DOHH2 (cell line): ENCODE data around the gene SH2D4B.

Experiments
- H3F3A ChIP-seq: fragments of 200-600 bp; sonication (generic), shearing (Covaris generic); 2 replicates; pipeline ENCODE4 v1.6.0; 2016; ENCODE audit warnings: antibody characterized with exemption, mild to moderate bottlenecking; ENCODE audit not compliant: control insufficient read depth, insufficient read depth
- H3K27ac ChIP-seq: fragments of 200-600 bp; sonication (generic); 2 replicates; pipeline ENCODE4 v1.5.1; 2014; ENCODE audit warnings: low read depth, mild to moderate bottlenecking, low read length, moderate library complexity
- H3K27me3 ChIP-seq: fragments of 200-600 bp; sonication (generic); 2 replicates; pipeline ENCODE4 v1.6.1; 2014; ENCODE audit warnings: mild to moderate bottlenecking, low read length, mixed read lengths; ENCODE audit not compliant: control insufficient read depth
- H3K36me3 ChIP-seq: fragments of 200-600 bp; sonication (generic); 2 replicates; pipeline ENCODE4 v1.6.1; 2014; ENCODE audit warnings: mild to moderate bottlenecking, low read length, moderate library complexity, mixed read lengths; ENCODE audit not compliant: control insufficient read depth
- H3K4me1 ChIP-seq: fragments of 200-600 bp; sonication (generic); 2 replicates; pipeline ENCODE4 v1.6.1; 2014; ENCODE audit warnings: mild to moderate bottlenecking, low read length, mixed read lengths; ENCODE audit not compliant: control insufficient read depth
- H3K4me2 ChIP-seq: fragments of 200-600 bp; sonication (generic); 2 replicates; pipeline ENCODE4 v1.6.0; 2014; ENCODE audit warnings: mild to moderate bottlenecking, low read length, moderate library complexity
- H3K4me3 ChIP-seq: fragments of 200-600 bp; sonication (generic); 2 replicates; pipeline ENCODE4 v1.5.1; 2014; ENCODE audit warnings: mild to moderate bottlenecking, low read length, mixed read lengths
- H3K79me2 ChIP-seq: fragments of 200-600 bp; sonication (generic); 2 replicates; pipeline ENCODE4 v1.6.1; 2014; ENCODE audit warnings: mild to moderate bottlenecking, low read length, mixed read lengths; ENCODE audit not compliant: control insufficient read depth
- H3K9me2 ChIP-seq: fragments of 200-600 bp; sonication (generic); replicated peaks from 2 replicates; pipeline ENCODE4 v1.6.1; 2014; ENCODE audit warnings: mild to moderate bottlenecking, low read length, mixed read lengths; ENCODE audit not compliant: control insufficient read depth
- H3K9me3 ChIP-seq: fragments of 200-600 bp; sonication (generic); 2 replicates; pipeline ENCODE4 v1.6.1; 2014; ENCODE audit warnings: antibody characterized with exemption, low read length, mixed read lengths; ENCODE audit not compliant: control insufficient read depth, insufficient read depth
- H4K20me1 ChIP-seq: fragments of 200-600 bp; sonication (generic); 2 replicates; pipeline ENCODE4 v1.6.0; 2014; ENCODE audit warnings: low read depth, mild to moderate bottlenecking, antibody characterized with exemption, low read length, moderate library complexity; ENCODE audit not compliant: control insufficient read depth, insufficient read depth
- CTCF ChIP-seq: fragments of 200-600 bp; sonication (generic); IDR thresholded peaks from one replicate; pipeline ENCODE4 v1.5.1; 2014; ENCODE audit warnings: antibody characterized with exemption, mild to moderate bottlenecking, low read depth, low read length; ENCODE audit not compliant: poor library complexity, severe bottlenecking
- EZH2phosphoT487 ChIP-seq: fragments of 200-600 bp; sonication (generic); IDR thresholded peaks from 2 replicates; pipeline ENCODE4 v1.6.1; 2017; ENCODE audit warnings: borderline replicate concordance, mild to moderate bottlenecking, antibody characterized with exemption, low read length, moderate library complexity, mixed read lengths

The SH2D4B gene

GRCh38 chr10:80518143-80518806 is 19.4 kb upstream of the SH2D4B start:
- no peaks in the 10 kb centered on the region; the same call in 1 of the 2 replicates for H4K20me1 ChIP-seq
- no peak overlapping the region for H3K27ac ChIP-seq
- H3K4me2 ChIP-seq = no peak overlapping the region
- H3K79me2 ChIP-seq = no peaks in the 10 kb centered on the region
- H3K9me3 ChIP-seq = no peaks in the 10 kb centered on the region
- peaks cover 13% of the 10 kb centered on the region for H3K4me1 ChIP-seq
- H3F3A ChIP-seq = no peaks in the 10 kb centered on the region
- H3K4me3 ChIP-seq = no peak overlapping the region
- TF ChIP-seq EZH2phosphoT487 (no peak), CTCF (no peak)
- peaks cover 9% of the 10 kb centered on the region; the same call in 1 of the 2 replicates for H3K36me3 ChIP-seq
- H3K27me3 ChIP-seq = no peaks in the 10 kb centered on the region
- H3K9me2 ChIP-seq = no peaks in the 10 kb centered on the region

- TF ChIP-seq CTCF (no peak), EZH2phosphoT487 (no peak)
- H3K4me3 ChIP-seq = no peak overlapping the region
- no peaks in the 10 kb centered on the region for H3K79me2 ChIP-seq
- H3K4me1 ChIP-seq = peaks cover 13% of the 10 kb centered on the region
- no peaks in the 10 kb centered on the region for H3K9me2 ChIP-seq
- no peaks in the 10 kb centered on the region; the same call in 1 of the 2 replicates for H4K20me1 ChIP-seq
- H3K4me2 ChIP-seq = no peak overlapping the region
- no peaks in the 10 kb centered on the region for H3K9me3 ChIP-seq
- H3K36me3 ChIP-seq = peaks cover 8% of the 10 kb centered on the region; the same call in 1 of the 2 replicates
- H3K27me3 ChIP-seq = no peaks in the 10 kb centered on the region
- H3F3A ChIP-seq = no peaks in the 10 kb centered on the region
- H3K27ac ChIP-seq = no peak overlapping the region
Measured at GRCh38 chr10:80518807-80519360, 18.8 kb upstream of the SH2D4B start.

GRCh38 chr10:80519936-80520650 is 17.6 kb upstream of the SH2D4B start:
- Histone ChIP-seq H3K27ac (no peak overlapping the region), H3K9me2 (no peaks in the 10 kb centered on the region), H3K4me2 (no peak overlapping the region), H3F3A (no peaks in the 10 kb centered on the region), H3K4me1 (peaks cover 13% of the 10 kb centered on the region), H4K20me1 (no peaks in the 10 kb centered on the region; the same call in 1 of the 2 replicates), H3K9me3 (no peaks in the 10 kb centered on the region), H3K27me3 (no peaks in the 10 kb centered on the region), H3K36me3 (peaks cover 4% of the 10 kb centered on the region; the same call in 1 of the 2 replicates), H3K4me3 (no peak overlapping the region), H3K79me2 (no peaks in the 10 kb centered on the region)
- TF ChIP-seq EZH2phosphoT487 = no peak
- TF ChIP-seq CTCF = no peak
